Measurements from ENCODE around the gene GPR35.

GRCh38 chr2:240645801-240646175 is 20.5 kb downstream of the GPR35 start:
- TF ChIP-seq CTCF (conservative IDR thresholded peaks at IDR 0.05; ENCODE audit: low read depth, low read length): no peak
- no peak for TF ChIP-seq EZH2 (IDR thresholded peaks at IDR 0.05; ENCODE audit: borderline replicate concordance, low read depth, low read length, poor library complexity, severe bottlenecking)
